Body of pancreas (tissue), 4 donors: ENCODE results near the gene CDS2. TPM values are rescaled to one million over a fixed set of nuclear protein-coding genes. Genes with fewer than 3 reads are reported as not detected.
A peak's percentile ranks its signal among the peaks of the same experiment; 100 is the strongest.
"Not testable (repeated sequence)": the region's sequence is repeated elsewhere in the genome, so short reads cannot be mapped to it uniquely, and the experiment has no call there.

Experiments
- ATAC-seq: fragments of 150-250 bp; one replicate; pipeline ENCODE4 v1.9.1; 2016
- DNase-seq, 4 donors: peaks; one replicate each; pipeline ENCODE4 v3.0.0-alpha.2; 2019
- H3K27ac ChIP-seq, 4 donors: fragments of 200-600 bp; sonication (generic); 1 replicate in 3 of 4; 2 replicates in 1 of 4; pipeline versions ENCODE4 v1.5.1 to v1.6.1; 2016 to 2019; ENCODE audit warnings: mild to moderate bottlenecking in 1 of 4, mixed read lengths in 1 of 4, moderate library complexity in 1 of 4
- H3K27me3 ChIP-seq, 2 donors: fragments of 200-600 bp; sonication (generic); one replicate each; pipeline ENCODE4 v1.6.0; 2016; ENCODE audit warnings: mild to moderate bottlenecking in 1 of 2
- H3K36me3 ChIP-seq, 2 donors: fragments of 200-600 bp; sonication (generic); replicated peaks in 1 of 2; 2 replicates each; pipeline ENCODE4 v1.5.1; 2016; ENCODE audit warnings: low read depth in 2 of 2; ENCODE audit not compliant: insufficient read depth in 1 of 2
- H3K4me1 ChIP-seq: fragments of 200-600 bp; sonication (generic); one replicate; pipeline ENCODE4 v1.6.0; 2016
- H3K4me3 ChIP-seq, 2 donors: fragments of 200-600 bp; sonication (generic); 1 replicate in 1 of 2; 2 replicates in 1 of 2; pipeline ENCODE4 v1.5.1; 2016 to 2019
- H3K9me3 ChIP-seq, 3 donors: fragments of 200-600 bp; sonication (generic); 1 replicate in 2 of 3; 2 replicates in 1 of 3; pipeline ENCODE4 v1.5.1; 2016
- POLR2A ChIP-seq, 3 donors: fragments of 450-650 bp; IDR thresholded peaks; one replicate each; pipeline ENCODE4 v1.6.1; 2016; ENCODE audit warnings: antibody characterized with exemption in 3 of 3, mild to moderate bottlenecking in 2 of 3
- WGBS, 2 donors: methylation state at CpG; one replicate each; pipeline ENCODE4 v1.1.5; 2017; 5-methylcytosine and 5-hydroxymethylcytosine counted together
- intact Hi-C: fragments of 100-400 bp; cut with DNase I; formaldehyde crosslinking; loops from one replicate; pipeline ENCODE4 v1.15.1; 2023
- total RNA-seq, 2 donors: library from RNA; depleted of rRNA; stranded (reverse); fragments of >200 nt; gene quantifications; one replicate each; pipeline ENCODE4 v1.1.0, GENCODE V29; 2016
- TF ChIP-seq, protein P1 (sequence below), 7 experiments: fragments of 450-650 bp in 4 of 7; fragments of 200-600 bp in 3 of 7; sonication (generic) in 3 of 7; IDR thresholded peaks; one replicate each; pipeline ENCODE4 v1.5.1; 2016 to 2019; ENCODE audit warnings: antibody characterized with exemption in 7 of 7

The CDS2 gene
- total RNA-seq, 2 donors from 2014 or later: 10.2 to 13.5 TPM

DNA sequence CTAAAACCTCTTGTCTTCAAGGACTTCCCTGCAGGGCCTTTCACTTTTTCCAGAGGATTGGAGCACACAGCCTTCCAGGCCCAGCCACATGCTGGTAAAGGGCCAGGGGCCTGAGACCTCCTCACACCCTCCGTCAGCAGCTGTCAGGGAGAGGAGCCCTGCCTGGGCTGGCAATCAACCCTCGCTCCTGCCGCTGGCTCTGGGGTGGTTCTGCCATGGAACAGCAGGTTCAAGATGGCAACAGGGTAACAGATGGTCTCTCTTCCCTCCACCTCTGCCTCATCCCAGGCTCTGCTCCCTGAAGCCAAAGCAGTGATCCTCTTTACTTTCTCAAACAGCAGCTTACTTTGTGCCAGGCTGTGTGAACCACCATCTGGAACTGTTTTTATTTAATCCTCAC lies 30.9 kb upstream of the CDS2 start:
- no peak for DNase-seq
- 90% methylated on average over 3 of the region's 3 CpGs; no CpG with 5 or more reads in 1 of the 2 donors for WGBS, 2 donors
- Histone ChIP-seq H3K27me3 (no peaks in the 10 kb centered on the region), H3K4me3 (no peak overlapping the region), H3K36me3 (peaks cover 0 to 5% of the 10 kb centered on the region in 2 donors), H3K4me1 (no peaks in the 10 kb centered on the region), H3K27ac (no peak overlapping the region), H3K9me3 (no peaks in the 10 kb centered on the region)
- ATAC-seq: no peak
- TF ChIP-seq, protein P1, sequence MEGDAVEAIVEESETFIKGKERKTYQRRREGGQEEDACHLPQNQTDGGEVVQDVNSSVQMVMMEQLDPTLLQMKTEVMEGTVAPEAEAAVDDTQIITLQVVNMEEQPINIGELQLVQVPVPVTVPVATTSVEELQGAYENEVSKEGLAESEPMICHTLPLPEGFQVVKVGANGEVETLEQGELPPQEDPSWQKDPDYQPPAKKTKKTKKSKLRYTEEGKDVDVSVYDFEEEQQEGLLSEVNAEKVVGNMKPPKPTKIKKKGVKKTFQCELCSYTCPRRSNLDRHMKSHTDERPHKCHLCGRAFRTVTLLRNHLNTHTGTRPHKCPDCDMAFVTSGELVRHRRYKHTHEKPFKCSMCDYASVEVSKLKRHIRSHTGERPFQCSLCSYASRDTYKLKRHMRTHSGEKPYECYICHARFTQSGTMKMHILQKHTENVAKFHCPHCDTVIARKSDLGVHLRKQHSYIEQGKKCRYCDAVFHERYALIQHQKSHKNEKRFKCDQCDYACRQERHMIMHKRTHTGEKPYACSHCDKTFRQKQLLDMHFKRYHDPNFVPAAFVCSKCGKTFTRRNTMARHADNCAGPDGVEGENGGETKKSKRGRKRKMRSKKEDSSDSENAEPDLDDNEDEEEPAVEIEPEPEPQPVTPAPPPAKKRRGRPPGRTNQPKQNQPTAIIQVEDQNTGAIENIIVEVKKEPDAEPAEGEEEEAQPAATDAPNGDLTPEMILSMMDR (IDR thresholded peaks at IDR 0.05): no peak
- no peak for TF ChIP-seq POLR2A (IDR thresholded peaks at IDR 0.05)
- intact Hi-C loops: no loop called here

DNA sequence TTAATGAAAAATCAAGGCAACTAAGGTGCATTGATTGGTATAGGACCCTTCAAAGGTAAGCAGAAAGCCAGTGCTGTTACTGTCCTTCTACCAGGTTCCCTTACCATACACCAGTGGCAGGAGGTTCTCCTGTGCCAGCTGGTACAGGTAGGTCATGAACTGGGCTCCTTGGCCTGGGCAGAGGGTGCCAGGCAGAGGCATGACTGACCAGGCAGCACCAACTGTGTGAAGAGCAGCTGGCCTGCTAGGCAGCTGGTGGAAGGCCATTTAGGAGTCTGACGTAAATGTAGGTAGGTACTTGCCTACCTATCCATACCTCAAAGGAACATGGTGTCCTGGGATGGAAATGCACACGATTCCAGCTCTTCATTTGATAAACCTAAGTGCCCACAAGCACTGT lies 30.3 kb upstream of the CDS2 start:
- TF ChIP-seq, protein P1 (IDR thresholded peaks at IDR 0.05): no peak
- TF ChIP-seq POLR2A (IDR thresholded peaks at IDR 0.05): no peak
- ATAC-seq: no peak
- Histone ChIP-seq H3K27me3 (no peaks in the 10 kb centered on the region), H3K4me1 (no peaks in the 10 kb centered on the region), H3K9me3 (no peaks in the 10 kb centered on the region), H3K4me3 (no peak overlapping the region), H3K27ac (no peak overlapping the region), H3K36me3 (peaks cover 0 to 5% of the 10 kb centered on the region in 2 donors)
- DNase-seq: no peak
- intact Hi-C loops: no loop called here
- 83 to 92% methylated on average over 2 of the region's 2 CpGs for WGBS, 2 donors

- H3K9me3 ChIP-seq, ATAC-seq, H3K27ac ChIP-seq, intact Hi-C loops, H3K4me3 ChIP-seq, H3K4me1 ChIP-seq, H3K27me3 ChIP-seq, DNase-seq: not testable (repeated sequence)
- peaks cover 0 to 11% of the 10 kb centered on the region in 2 donors for H3K36me3 ChIP-seq
- WGBS, 2 donors: 70 to 76% methylated on average over 1 of the region's 1 CpG
Observed at GRCh38 chr20:5099009-5099408, 27.8 kb upstream of the CDS2 start.

DNA sequence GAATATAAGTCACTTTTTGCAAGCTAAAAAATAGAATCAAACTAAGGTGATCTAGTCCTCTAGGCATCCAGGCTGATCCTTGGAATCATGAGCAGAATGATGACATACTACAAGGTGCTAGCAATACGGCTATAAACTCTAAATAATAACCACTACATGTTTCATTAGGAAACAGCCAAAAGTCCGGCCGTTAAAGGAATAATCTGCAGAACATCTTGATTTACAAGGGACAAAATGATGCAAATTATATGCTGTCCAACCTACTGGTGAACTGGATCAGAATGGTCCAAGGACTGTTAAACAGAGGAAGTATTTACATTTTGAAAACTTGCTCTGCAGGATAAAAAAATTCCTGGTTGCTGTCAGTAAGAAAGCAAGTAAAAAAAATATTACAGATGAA lies 26.9 kb upstream of the CDS2 start:
- peaks cover 0 to 15% of the 10 kb centered on the region in 2 donors for H3K36me3 ChIP-seq
- H3K27me3 ChIP-seq, ATAC-seq, DNase-seq, H3K4me3 ChIP-seq, H3K4me1 ChIP-seq, intact Hi-C loops, H3K27ac ChIP-seq, H3K9me3 ChIP-seq: not testable (repeated sequence)
- 83 to 87% methylated on average over 3 of the region's 3 CpGs for WGBS, 2 donors

DNA sequence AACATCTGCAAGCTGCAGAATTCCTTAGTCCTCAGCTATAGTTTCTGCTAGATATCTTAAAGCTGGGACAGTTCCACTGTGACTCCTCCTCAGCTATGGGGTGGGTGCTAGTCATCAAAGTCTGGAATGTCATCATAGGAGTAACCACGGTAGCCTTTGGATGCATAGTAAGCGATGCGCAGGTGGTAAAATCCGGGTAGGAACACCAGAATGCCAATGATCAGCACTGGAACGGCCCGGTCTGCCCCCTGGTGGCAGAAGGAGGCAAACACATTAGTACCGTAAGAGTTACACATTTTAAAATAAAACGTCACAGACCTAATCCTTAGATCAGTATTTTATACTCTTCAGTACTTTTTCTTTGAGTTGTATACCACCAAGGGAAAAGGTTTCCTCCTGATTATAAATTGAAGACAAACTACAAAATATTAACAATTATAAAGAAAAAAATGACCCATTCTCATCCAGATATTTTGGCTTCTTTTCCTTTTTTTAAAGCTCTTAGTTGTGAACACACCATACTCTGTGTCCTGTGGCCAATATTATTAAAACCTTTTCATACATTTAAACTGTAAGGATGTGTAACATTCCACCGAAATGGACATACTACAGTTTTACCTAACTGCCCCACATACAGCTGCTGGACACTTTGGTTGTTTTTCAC lies 26.0 kb upstream of the CDS2 start:
- intact Hi-C loops: no loop called here
- peaks cover 0 to 19% of the 10 kb centered on the region in 2 donors for H3K36me3 ChIP-seq
- TF ChIP-seq, protein P1 (IDR thresholded peaks at IDR 0.05): peak; percentile 65 to 85 (median 82)
- no peak for TF ChIP-seq POLR2A (IDR thresholded peaks at IDR 0.05)

DNA sequence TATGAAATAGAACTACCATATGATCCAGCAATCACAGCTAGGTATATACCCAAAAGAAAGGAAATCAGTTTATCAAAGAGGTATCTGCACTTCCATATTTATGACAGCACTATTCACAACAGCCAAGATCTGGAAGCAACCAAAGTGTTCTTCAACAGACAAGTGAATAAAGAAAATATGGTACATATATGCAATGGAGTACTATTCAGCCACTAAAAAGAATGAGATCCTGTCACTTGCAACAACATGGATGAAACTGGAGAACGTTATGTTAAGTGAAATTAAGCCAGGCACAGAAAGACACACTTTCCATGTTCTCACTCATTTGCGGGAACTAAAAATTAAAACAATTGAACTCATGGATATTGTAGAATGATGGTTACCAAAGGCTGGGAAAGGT lies 22.3 kb upstream of the CDS2 start:
- Histone ChIP-seq H3K27ac (no peak overlapping the region), H3K4me3 (no peak overlapping the region), H3K4me1 (no peaks in the 10 kb centered on the region), H3K27me3 (no peaks in the 10 kb centered on the region), H3K9me3 (no peaks in the 10 kb centered on the region), H3K36me3 (peaks cover 0 to 25% of the 10 kb centered on the region in 2 donors)
- TF ChIP-seq, protein P1 (IDR thresholded peaks at IDR 0.05): no peak
- TF ChIP-seq POLR2A (IDR thresholded peaks at IDR 0.05): no peak
- no peak for ATAC-seq
- no peak for DNase-seq
- WGBS, 2 donors: 95 to 97% methylated on average over 2 of the region's 2 CpGs
- intact Hi-C loops: no loop called here

More for the DNA sequence above, 26.0 kb upstream of the CDS2 start:
- DNase-seq (peak; percentile 73 to 84 (median 78)), ATAC-seq (peak; percentile 81)
- Histone ChIP-seq H3K9me3 (no peaks in the 10 kb centered on the region), H3K4me3 (no peak overlapping the region), H3K27me3 (no peaks in the 10 kb centered on the region), H3K4me1 (no peaks in the 10 kb centered on the region), H3K27ac (no peak overlapping the region)
- 4 to 6% methylated on average over 9 of the region's 9 CpGs for WGBS, 2 donors
